ENCODE data around the gene ERI3. TPM values are rescaled to one million over a fixed set of nuclear protein-coding genes. Genes with fewer than 3 reads are reported as not detected.

ERI3 gene
- total and polyA plus RNA-seq, 9 of the 15 experiments (the other 6 are each of a cell fraction or from before 2014, with no cell fraction given) = 47.8 to 93.4 (median 67.2) TPM

- no peak for TF ChIP-seq ZC3H4 (CRISPR knock-in tag; IDR thresholded peaks at IDR 0.05; ENCODE audit: borderline replicate concordance)
- no peak for TF ChIP-seq HMG20A (CRISPR knock-in tag; conservative IDR thresholded peaks at IDR 0.05)
- TF ChIP-seq ZFP30 (CRISPR knock-in tag; IDR thresholded peaks at IDR 0.05; ENCODE audit: borderline replicate concordance) = no peak
- no peak for TF ChIP-seq ELF4 (CRISPR knock-in tag; IDR thresholded peaks at IDR 0.05)
Measured at GRCh38 chr1:44348061-44348485, 7.0 kb downstream of the ERI3 start (continued).

- no peaks in the 10 kb centered on the region for H3K27me3 ChIP-seq (ENCODE audit: control insufficient read depth in 2 of 2, insufficient read depth in 2 of 2, low read length in 2 of 2)
- FAIRE-seq = no peak
- H3K9me1 ChIP-seq (ENCODE audit: control insufficient read depth, insufficient read depth, low read length) = no peaks in the 10 kb centered on the region
- POLR2A ChIA-PET = interaction anchor here (0.7 to 1.2 kb wide), 2 partner anchors 10 to 305 kb away, joined by 4 to 5 read pairs; no protein-coding TSS in a partner anchor
- ATAC-seq = no peak
- TF ChIP-seq SNRNP70 (optimal IDR thresholded peaks at IDR 0.05; ENCODE audit: low read depth, low read length) (no peak), ZBTB12 (CRISPR knock-in tag; IDR thresholded peaks at IDR 0.05) (no peak), NFYB (IDR thresholded peaks at IDR 0.05; ENCODE audit: extremely low read depth, insufficient read length) (no peak), ETV6 (IDR thresholded peaks at IDR 0.05; ENCODE audit: borderline replicate concordance in 1 of 2, low read depth in 2 of 2, low read length in 1 of 2) (no peak), ETV6 (CRISPR knock-in tag; IDR thresholded peaks at IDR 0.05; ENCODE audit: borderline replicate concordance) (no peak), POLR2H (tag; IDR thresholded peaks at IDR 0.05; ENCODE audit: low read depth) (no peak), ZNF232 (CRISPR knock-in tag; IDR thresholded peaks at IDR 0.05) (no peak), SETDB1 (IDR thresholded peaks at IDR 0.05; ENCODE audit: low read length) (no peak), ZNF280A (IDR thresholded peaks at IDR 0.05; ENCODE audit: low read depth, partially characterized antibody) (no peak), TARDBP (IDR thresholded peaks at IDR 0.05) (no peak), TOE1 (IDR thresholded peaks at IDR 0.05; ENCODE audit: borderline replicate concordance) (no peak), TOE1 (CRISPR knock-in tag; IDR thresholded peaks at IDR 0.05; ENCODE audit: borderline replicate concordance, low read depth) (no peak), CHAMP1 (IDR thresholded peaks at IDR 0.05) (no peak)
- no peak for DNase-seq (ENCODE audit: extremely low read depth in 1 of 4, low spot score in 3 of 4)
- H3K4me3 ChIP-seq = no peak overlapping the region
- CTCF ChIA-PET (ENCODE audit: low intra/inter-chr PET ratio) = interaction anchor here (0.6 kb wide), 1 partner anchor 711 kb away, joined by 3 read pairs; no protein-coding TSS in a partner anchor
- in situ Hi-C loops (cut with MboI) (no loop called here), intact Hi-C loops (cut with micrococcal nuclease) (no loop called here)
- 58% methylated on average over 4 of the region's 4 CpGs for WGBS (ENCODE audit: insufficient coverage, low coverage, missing lambda C conversion rate)
- no peaks in the 10 kb centered on the region for H3K9me3 ChIP-seq (replicated peaks; ENCODE audit: control insufficient read depth, insufficient read depth, low read depth, low read length)
- H3K4me2 ChIP-seq (ENCODE audit: insufficient read depth, low read length) = no peak overlapping the region
- peaks cover under 1% of the 10 kb centered on the region; the same call in 2 of the 3 replicates for H3K36me3 ChIP-seq (ENCODE audit: control insufficient read depth, insufficient read depth, low read length)
- no peak overlapping the region for H2AFZ ChIP-seq (ENCODE audit: low read depth, low read length)
- no peak overlapping the region for H3K27ac ChIP-seq (ENCODE audit: extremely low read depth, low read depth, low read length)
- peaks cover 15% of the 10 kb centered on the region; the same call in 1 of the 2 replicates for H4K20me1 ChIP-seq (replicated peaks; ENCODE audit: control insufficient read depth, insufficient read depth, low read length)
- BruUV-seq (replicated peaks) = no TSS peak
- peaks cover 3 to 12% of the 10 kb centered on the region in 2 experiments; a peak in 2 of 5 replicates for H3K4me1 ChIP-seq (replicated peaks in 1 of 2; ENCODE audit: control insufficient read depth in 2 of 2, insufficient read depth in 2 of 2, low read length in 2 of 2)
- H3K9ac ChIP-seq (ENCODE audit: insufficient read depth in 1 of 2, low read depth in 2 of 2, low read length in 2 of 2) = no peak overlapping the region
- peaks cover 30% of the 10 kb centered on the region; the same call in 1 of the 3 replicates for H3K79me2 ChIP-seq (ENCODE audit: control insufficient read depth, insufficient read depth, low read length)
Measured at GRCh38 chr1:44347280-44347679, 7.8 kb downstream of the ERI3 start.
